CD4-positive, alpha-beta T cell treated with Interleukin-17A for 1 hour (primary cell): ENCODE results near the gene ZNFX1.
"Not testable (repeated sequence)": the region's sequence is repeated elsewhere in the genome, so short reads cannot be mapped to it uniquely, and the experiment has no call there.

Experiments
- DNase-seq: peaks from one replicate; pipeline ENCODE4 v3.0.0-alpha.2; 2020

Gene ZNFX1

GRCh38 chr20:49278036-49278817 is at the start of gene ZNFX1:
Gene ZNFX1, minus strand, starts transcription at chr20:49278057. Its CDS starts 2,218 bp downstream, at chr20:49275839.
- peak; percentile 99 for DNase-seq

- no peak for DNase-seq
These were observed 48.2 kb upstream of the ZNFX1 start for GRCh38 chr20:49326026-49326425.

GRCh38 chr20:49324306-49324705 is 46.4 kb upstream of the ZNFX1 start:
- no peak for DNase-seq

- peak; percentile 63 for DNase-seq
These were observed 45.9 kb upstream of the ZNFX1 start for GRCh38 chr20:49323622-49324238.

- no peak for DNase-seq
These were observed 42.6 kb upstream of the ZNFX1 start for GRCh38 chr20:49320460-49320859.

GRCh38 chr20:49319208-49319809 is 41.5 kb upstream of the ZNFX1 start:
- DNase-seq, result no peak

GRCh38 chr20:49318430-49319207 is 40.8 kb upstream of the ZNFX1 start:
- DNase-seq, result peak; percentile 31

- DNase-seq, result no peak
These were observed 40.2 kb upstream of the ZNFX1 start for GRCh38 chr20:49318091-49318429.

- no peak for DNase-seq
These were observed 38.8 kb upstream of the ZNFX1 start for GRCh38 chr20:49316704-49317103.

- no peak for DNase-seq
These were observed 37.7 kb upstream of the ZNFX1 start for GRCh38 chr20:49315580-49315979.

GRCh38 chr20:49314052-49314451 is 36.2 kb upstream of the ZNFX1 start:
- not testable (repeated sequence) for DNase-seq

GRCh38 chr20:49313283-49313682 is 35.4 kb upstream of the ZNFX1 start:
- DNase-seq, result no peak

GRCh38 chr20:49312661-49313060 is 34.8 kb upstream of the ZNFX1 start:
- no peak for DNase-seq

- DNase-seq, result no peak
These were observed 32.8 kb upstream of the ZNFX1 start for GRCh38 chr20:49310705-49311104.

- no peak for DNase-seq
These were observed 31.0 kb upstream of the ZNFX1 start for GRCh38 chr20:49308875-49309274.

- DNase-seq, result no peak
These were observed 29.2 kb upstream of the ZNFX1 start for GRCh38 chr20:49306903-49307620.

GRCh38 chr20:49303065-49303552 is 25.3 kb upstream of the ZNFX1 start:
- DNase-seq, result no peak

- DNase-seq, result no peak
These were observed 20.0 kb upstream of the ZNFX1 start for GRCh38 chr20:49297605-49298530.

GRCh38 chr20:49294002-49294654 is 16.3 kb upstream of the ZNFX1 start:
- not testable (repeated sequence) for DNase-seq

- DNase-seq, result no peak
These were observed 15.3 kb upstream of the ZNFX1 start for GRCh38 chr20:49293122-49293521.

GRCh38 chr20:49292010-49292409 is 14.2 kb upstream of the ZNFX1 start:
- no peak for DNase-seq
